SK-N-DZ (cell line): ENCODE results near the gene IFNL3. TPM values are rescaled to one million over a fixed set of nuclear protein-coding genes. Genes with fewer than 3 reads are reported as not detected.
"Not testable (repeated sequence)": the region's sequence is repeated elsewhere in the genome, so short reads cannot be mapped to it uniquely, and the experiment has no call there.

Experiments used
- DNase-seq: peaks from one replicate; pipeline ENCODE4 v3.0.0-alpha.2; 2015; ENCODE audit warnings: low spot score
- polyA plus RNA-seq, 2 experiments: library from polyadenylated mRNA; depleted of rRNA; stranded (reverse); fragments of >200 nt; gene quantifications; 2 replicates each; pipeline ENCODE4 v1.2.3, GENCODE V29; 2014

Gene IFNL3
- not detected in 2 replicates for polyA plus RNA-seq (2014; cell fraction: cytosol; rRNA removed)
- polyA plus RNA-seq (2014; cell fraction: nucleus; rRNA removed): not detected in 2 replicates

- not testable (repeated sequence) for DNase-seq
Measured at GRCh38 chr19:39244410-39245100, at the start of gene IFNL3. TSS of gene IFNL3 (minus strand) at chr19:39245006. CDS start at chr19:39244967, 39 bp downstream.

GRCh38 chr19:39293394-39293793 lies 48.6 kb upstream of the IFNL3 start:
- DNase-seq: no peak

GRCh38 chr19:39284032-39284431 lies 39.2 kb upstream of the IFNL3 start:
- DNase-seq: no peak

DNA sequence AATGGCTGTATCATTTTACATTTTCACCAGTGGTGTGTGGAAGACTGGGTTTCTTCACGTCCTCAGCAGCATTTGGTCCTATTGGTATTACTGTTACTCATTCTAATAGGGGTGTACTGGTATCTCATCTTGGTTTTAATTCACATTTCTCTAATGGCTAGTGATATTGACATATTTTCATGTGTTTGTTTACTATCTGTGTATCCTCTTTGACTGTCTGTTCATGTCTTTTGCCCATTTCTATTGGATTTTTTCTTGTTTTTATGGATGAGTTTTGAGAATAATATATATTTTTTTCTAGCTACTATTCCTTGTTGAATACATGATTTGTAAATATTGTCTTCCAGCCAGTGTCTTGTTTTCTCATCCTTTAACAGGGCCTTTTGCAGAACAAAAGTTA lies 37.2 kb upstream of the IFNL3 start:
- no peak for DNase-seq

DNA sequence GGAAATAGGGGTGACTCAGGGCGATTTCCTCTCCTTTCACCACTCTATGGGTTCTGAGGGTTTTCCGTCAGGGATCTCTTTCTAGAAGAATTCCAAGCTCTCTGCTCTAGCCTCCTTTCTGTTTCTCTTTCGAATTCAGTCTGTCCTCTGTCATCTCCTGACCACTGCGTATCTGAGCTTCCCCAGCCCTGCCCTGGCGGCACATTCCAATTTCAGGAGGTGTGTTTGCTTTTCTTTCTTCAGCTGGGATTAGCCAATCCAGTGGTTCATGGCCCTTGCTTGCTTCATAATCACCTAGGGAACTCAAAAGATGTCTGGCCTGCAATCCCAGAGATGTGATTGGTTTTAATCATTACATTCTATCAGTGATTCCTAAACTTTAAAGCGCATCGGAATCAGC lies 32.8 kb upstream of the IFNL3 start:
- DNase-seq: no peak

DNA sequence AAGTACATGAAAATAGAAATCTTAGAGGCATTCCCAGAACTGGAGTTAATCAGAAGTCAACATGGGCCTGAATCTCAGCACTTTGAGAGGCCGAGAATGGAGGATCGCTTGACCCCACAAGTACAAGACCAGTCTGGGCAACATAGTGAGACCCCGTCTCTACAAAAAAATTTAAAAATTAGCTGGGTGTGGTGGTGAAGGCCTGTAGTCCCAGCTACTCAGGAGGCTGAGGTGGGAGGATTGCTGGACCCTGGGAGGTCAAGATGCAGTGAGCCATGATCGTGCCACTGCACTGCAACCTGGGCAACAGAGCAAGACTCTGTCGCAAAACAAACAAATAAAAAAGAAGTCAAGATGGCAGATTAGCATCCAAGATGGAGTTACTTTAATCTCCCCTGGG lies 31.9 kb upstream of the IFNL3 start:
- DNase-seq: no peak

GRCh38 chr19:39275578-39275977 lies 30.8 kb upstream of the IFNL3 start:
- DNase-seq: no peak

DNA sequence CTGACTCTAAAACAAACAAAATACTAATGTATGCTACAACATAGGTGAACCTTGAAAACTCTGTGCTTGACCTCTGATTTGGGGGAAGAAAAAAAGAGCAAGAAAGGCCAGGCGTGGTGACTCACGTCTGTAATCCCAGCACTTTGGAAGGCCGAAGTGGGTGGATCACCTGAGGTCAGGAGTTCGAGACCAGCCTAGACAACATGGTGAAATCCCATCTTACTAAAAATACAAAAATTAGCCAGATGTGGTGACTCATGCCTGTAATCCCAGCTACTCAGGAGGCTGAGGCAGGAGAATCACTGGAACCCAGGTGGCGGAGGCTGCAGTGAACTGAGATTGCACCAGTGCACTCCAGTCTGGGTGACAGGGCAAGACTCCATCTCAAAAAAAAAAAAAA lies 29.1 kb upstream of the IFNL3 start:
- DNase-seq: not testable (repeated sequence)

GRCh38 chr19:39270036-39270871 lies 25.4 kb upstream of the IFNL3 start:
- DNase-seq: no peak

GRCh38 chr19:39269369-39269768 lies 24.6 kb upstream of the IFNL3 start:
- DNase-seq: not testable (repeated sequence)

DNA sequence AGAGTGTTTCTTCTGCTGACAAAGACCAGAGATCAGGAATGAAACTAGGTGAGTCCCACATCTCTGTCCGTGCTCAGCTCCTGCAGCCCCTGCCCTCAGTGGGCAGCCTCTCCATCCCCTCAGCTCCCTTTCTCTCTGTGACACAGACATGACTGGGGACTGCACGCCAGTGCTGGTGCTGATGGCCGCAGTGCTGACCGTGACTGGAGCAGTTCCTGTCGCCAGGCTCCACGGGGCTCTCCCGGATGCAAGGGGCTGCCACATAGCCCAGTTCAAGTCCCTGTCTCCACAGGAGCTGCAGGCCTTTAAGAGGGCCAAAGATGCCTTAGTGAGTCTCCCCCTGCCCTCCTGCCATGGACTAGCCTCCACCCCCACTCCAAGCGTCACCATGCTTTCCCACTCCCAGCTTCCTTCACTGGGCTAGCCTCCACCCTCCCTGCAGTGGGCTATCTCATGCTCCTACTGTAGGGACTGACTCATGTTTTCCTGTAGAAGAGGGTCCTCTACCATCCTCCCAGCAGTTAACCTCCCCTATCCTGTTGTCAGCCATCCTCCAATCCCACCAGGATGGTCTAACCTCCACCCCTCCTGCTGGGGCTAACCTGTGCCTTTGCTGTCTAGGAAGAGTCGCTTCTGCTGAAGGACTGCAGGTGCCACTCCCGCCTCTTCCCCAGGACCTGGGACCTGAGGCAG lies 23.9 kb upstream of the IFNL3 start:
- not testable (repeated sequence) for DNase-seq

- DNase-seq: not testable (repeated sequence)
Measured at GRCh38 chr19:39268085-39268484, 23.3 kb upstream of the IFNL3 start, which contains the start of gene IFNL2. TSS of gene IFNL2 (plus strand) at chr19:39268396. CDS start at chr19:39268569, 173 bp downstream.

DNA sequence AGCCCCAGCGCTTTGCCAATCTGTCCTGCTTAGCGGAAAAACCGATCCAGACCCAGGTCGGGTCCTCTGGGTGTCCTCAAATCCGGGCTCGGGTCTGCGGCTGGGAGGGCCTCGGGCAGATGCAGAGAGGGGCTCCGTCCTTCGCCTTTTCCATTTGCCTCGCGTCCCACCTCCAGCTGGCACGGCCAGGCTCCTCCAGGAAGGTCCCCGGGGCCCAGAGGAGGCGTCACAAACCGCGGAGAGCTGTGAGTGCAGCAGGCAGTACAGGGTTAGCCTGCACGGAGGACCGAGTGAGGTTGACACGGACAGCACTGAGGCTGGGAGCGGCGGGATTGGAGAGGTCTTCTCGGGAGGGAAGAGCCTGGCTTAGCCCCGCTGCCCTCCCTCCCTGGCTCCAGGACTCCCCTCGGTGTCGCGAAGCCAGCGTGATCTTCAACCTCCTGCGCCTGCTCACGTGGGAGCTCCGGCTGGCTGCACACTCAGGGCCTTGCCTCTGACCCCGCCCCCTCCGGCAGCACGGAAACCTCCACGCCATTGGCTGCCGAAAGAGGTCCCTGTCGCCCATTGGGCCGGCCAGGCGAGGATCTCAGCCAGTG lies 20.6 kb upstream of the IFNL3 start:
- DNase-seq: peak; percentile 42

DNA sequence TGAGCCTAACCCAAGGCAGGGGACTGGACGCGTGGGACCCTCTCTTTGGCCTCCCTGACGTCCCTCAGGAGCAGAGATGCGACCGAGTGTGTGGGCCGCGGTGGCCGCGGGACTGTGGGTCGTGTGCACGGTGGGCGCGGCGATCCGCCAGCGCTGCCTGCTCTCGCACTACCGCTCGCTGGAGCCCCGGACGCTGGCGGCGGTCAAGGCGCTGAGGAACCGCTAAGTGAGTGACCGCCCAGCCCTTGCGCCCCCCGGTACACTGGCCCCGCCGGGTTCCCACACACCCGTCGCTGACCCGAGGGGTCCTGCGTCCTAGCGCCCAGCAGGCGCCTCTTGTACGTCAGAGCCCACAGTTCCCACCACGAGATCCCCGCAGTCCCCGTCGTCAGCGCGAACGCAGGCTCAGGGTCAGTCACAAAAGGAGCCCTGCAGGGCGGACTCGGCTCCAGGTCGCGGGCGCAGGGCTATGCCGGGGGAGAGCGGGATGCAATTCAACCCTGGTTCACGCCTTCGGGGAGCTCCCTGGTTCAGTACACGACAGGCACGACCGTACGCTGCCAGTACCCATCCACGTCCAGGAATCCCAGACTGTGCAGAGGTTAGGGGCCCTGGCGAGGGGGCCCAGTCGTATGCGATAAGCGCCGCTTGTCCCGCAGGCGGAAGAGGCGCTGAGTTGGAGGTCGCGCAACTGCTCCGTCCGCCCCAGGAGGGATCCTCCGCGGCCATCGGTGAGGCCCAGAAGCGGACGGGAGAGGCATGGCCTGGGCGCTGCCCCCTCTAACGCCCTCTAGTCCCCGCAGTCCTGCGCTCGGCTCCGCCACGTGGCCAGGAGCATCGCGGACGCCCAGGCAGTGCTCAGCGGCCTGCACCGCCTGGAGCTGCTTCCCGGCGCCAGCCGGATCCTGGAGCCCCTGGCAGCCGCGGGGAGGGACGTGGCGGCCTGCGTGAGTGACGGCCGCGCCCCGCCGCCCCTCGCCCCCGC lies 19.8 kb upstream of the IFNL3 start:
- DNase-seq: peak; percentile 52

GRCh38 chr19:39263912-39264305 lies 19.1 kb upstream of the IFNL3 start:
- DNase-seq: no peak

- no peak for DNase-seq
Measured at GRCh38 chr19:39262496-39262895, 17.7 kb upstream of the IFNL3 start.

GRCh38 chr19:39261704-39262103 lies 16.9 kb upstream of the IFNL3 start:
- DNase-seq: no peak

GRCh38 chr19:39257227-39257626 lies 12.4 kb upstream of the IFNL3 start:
- no peak for DNase-seq

DNA sequence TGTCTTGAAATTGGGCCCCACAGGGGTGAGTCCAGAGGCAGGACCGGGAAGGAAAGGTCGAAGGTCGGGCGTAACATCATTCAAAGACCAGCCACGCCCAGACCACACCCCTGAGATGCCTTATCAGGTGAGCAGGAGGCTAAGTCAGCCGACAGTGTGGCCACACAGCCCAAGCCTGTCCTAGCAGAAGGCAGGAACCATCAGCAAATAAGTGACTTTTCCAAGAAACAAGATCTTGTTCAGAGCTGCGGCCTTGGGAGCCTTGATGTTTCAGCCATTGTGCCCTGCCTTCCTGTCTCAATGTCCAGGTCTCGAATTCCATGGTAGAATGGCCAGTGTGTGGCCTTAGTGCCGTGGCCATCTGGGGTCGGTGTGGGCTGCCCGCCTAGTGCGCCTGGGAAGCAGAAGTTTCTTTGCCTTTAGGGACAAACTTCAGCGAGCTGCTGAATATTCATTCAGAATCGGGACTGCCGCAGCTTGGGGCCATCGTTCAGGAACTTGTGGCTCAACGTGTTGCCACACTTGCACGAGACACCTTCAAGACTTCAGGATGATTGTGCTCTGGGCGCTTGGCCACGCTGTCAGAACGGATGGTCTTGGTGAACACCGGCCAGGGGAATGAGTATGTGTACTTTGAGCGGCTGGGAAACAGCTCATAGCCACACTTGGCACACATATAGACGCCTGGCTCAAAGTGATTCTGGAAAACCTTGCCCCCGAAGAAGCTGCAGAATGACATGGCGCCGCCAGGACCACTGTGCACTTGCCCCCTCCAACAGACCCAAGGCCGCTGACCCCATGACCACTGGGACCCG lies 9.9 kb upstream of the IFNL3 start:
- no peak for DNase-seq
